ENCODE measurements around the gene MGAT4B.

DNA sequence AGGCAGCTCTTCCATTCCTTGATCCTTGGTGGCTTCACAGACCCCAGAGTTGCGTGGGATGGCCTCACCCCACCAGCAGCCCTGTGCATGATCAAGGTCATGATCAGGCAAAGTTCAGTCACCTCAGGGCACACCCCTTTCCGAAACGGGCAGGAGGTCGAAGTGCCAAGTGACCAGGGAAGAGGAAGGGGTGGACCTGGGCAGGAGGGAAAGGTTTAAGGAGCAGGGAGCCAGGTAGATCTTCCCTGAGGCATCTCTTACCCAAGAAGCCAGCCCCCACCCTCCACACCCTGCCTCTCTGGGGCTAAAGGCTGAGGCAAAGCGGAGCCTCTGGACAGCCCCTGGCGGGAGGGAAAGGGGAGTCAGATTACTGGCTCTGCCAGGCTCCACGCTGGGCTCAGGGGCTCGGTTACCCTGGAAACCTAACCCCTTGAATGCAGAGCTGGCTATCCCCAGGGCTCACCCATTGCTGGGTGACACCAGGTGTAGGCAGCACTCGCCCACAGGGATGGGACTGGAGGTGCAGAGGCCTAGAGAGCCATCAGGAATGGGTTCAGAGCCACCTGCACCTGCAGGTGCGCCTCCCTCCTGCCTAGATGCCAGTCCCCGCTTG is 3.6 kb downstream of the MGAT4B start:
- TF ChIP-seq, protein P1, sequence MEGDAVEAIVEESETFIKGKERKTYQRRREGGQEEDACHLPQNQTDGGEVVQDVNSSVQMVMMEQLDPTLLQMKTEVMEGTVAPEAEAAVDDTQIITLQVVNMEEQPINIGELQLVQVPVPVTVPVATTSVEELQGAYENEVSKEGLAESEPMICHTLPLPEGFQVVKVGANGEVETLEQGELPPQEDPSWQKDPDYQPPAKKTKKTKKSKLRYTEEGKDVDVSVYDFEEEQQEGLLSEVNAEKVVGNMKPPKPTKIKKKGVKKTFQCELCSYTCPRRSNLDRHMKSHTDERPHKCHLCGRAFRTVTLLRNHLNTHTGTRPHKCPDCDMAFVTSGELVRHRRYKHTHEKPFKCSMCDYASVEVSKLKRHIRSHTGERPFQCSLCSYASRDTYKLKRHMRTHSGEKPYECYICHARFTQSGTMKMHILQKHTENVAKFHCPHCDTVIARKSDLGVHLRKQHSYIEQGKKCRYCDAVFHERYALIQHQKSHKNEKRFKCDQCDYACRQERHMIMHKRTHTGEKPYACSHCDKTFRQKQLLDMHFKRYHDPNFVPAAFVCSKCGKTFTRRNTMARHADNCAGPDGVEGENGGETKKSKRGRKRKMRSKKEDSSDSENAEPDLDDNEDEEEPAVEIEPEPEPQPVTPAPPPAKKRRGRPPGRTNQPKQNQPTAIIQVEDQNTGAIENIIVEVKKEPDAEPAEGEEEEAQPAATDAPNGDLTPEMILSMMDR (conservative IDR thresholded peaks at IDR 0.05; ENCODE audit: low read length) = no peak
- TF ChIP-seq EZH2phosphoT487 (IDR thresholded peaks at IDR 0.05; ENCODE audit: borderline replicate concordance, low read depth, low read length) = no peak
